HUES48 (cell line): Measurements from ENCODE around the gene RB1.
"Not testable (repeated sequence)": the region's sequence is repeated elsewhere in the genome, so short reads cannot be mapped to it uniquely, and the experiment has no call there.

ENCODE experiments used
- H3K27ac ChIP-seq: one replicate; pipeline ENCODE4 v1.7.0; 2013; ENCODE audit warnings: low read depth, low read length, inconsistent platforms
- H3K27me3 ChIP-seq: 2 replicates; pipeline ENCODE4 v1.6.1; 2013; ENCODE audit warnings: mild to moderate bottlenecking, low read length; ENCODE audit not compliant: control insufficient read depth, insufficient read depth
- H3K36me3 ChIP-seq: 2 replicates; pipeline ENCODE4 v1.6.1; 2013; ENCODE audit warnings: low read length; ENCODE audit not compliant: control insufficient read depth, insufficient read depth
- H3K4me1 ChIP-seq: 2 replicates; pipeline ENCODE4 v1.6.1; 2013; ENCODE audit warnings: mild to moderate bottlenecking, low read length; ENCODE audit not compliant: control insufficient read depth, insufficient read depth
- H3K4me3 ChIP-seq: 2 replicates; pipeline ENCODE4 v1.5.1; 2013; ENCODE audit warnings: mild to moderate bottlenecking, low read depth, low read length
- H3K9ac ChIP-seq: 2 replicates; pipeline ENCODE4 v1.6.1; 2013; ENCODE audit warnings: mild to moderate bottlenecking, low read depth, low read length, moderate library complexity
- H3K9me3 ChIP-seq: 2 replicates; pipeline ENCODE4 v1.6.1; 2013; ENCODE audit warnings: low read length; ENCODE audit not compliant: control insufficient read depth, insufficient read depth

RB1 gene

GRCh38 chr13:48448959-48449614, 145.5 kb downstream of the RB1 start:
- no peak overlapping the region for H3K27ac ChIP-seq

GRCh38 chr13:48449656-48450055, 146.1 kb downstream of the RB1 start:
- Histone ChIP-seq H3K9ac (no peak overlapping the region), H3K36me3 (no peaks in the 10 kb centered on the region), H3K4me3 (no peak overlapping the region), H3K4me1 (peaks cover 4% of the 10 kb centered on the region; the same call in 1 of the 2 replicates), H3K9me3 (no peaks in the 10 kb centered on the region), H3K27me3 (no peaks in the 10 kb centered on the region), H3K27ac (no peak overlapping the region)

More at GRCh38 chr13:48448959-48449614, 145.5 kb downstream of the RB1 start:
- Histone ChIP-seq H3K4me3 (no peak overlapping the region), H3K9me3 (no peaks in the 10 kb centered on the region), H3K27me3 (no peaks in the 10 kb centered on the region), H3K4me1 (peaks cover 4% of the 10 kb centered on the region; the same call in 1 of the 2 replicates), H3K9ac (no peak overlapping the region), H3K36me3 (no peaks in the 10 kb centered on the region)

- not testable (repeated sequence) for H3K27me3 ChIP-seq, H3K4me3 ChIP-seq, H3K9ac ChIP-seq, H3K27ac ChIP-seq, H3K4me1 ChIP-seq, H3K9me3 ChIP-seq, H3K36me3 ChIP-seq
Observed at GRCh38 chr13:48451196-48451595, 147.6 kb downstream of the RB1 start.

GRCh38 chr13:48456546-48456945, 153.0 kb downstream of the RB1 start:
- Histone ChIP-seq H3K27me3 (no peaks in the 10 kb centered on the region), H3K36me3 (peaks cover 8% of the 10 kb centered on the region), H3K4me3 (no peak overlapping the region), H3K9me3 (no peaks in the 10 kb centered on the region), H3K4me1 (peaks cover 4% of the 10 kb centered on the region; the same call in 1 of the 2 replicates), H3K9ac (no peak overlapping the region), H3K27ac (no peak overlapping the region)

- H3K36me3 ChIP-seq: peaks cover 8% of the 10 kb centered on the region
- H3K9me3 ChIP-seq: no peaks in the 10 kb centered on the region
- no peaks in the 10 kb centered on the region for H3K27me3 ChIP-seq
- H3K4me3 ChIP-seq: no peak overlapping the region
- no peak overlapping the region for H3K9ac ChIP-seq
- H3K4me1 ChIP-seq: peaks cover 4% of the 10 kb centered on the region; the same call in 1 of the 2 replicates
- H3K27ac ChIP-seq: no peak overlapping the region
Observed at GRCh38 chr13:48457578-48458242, 154.2 kb downstream of the RB1 start.

GRCh38 chr13:48475230-48475629, 171.7 kb downstream of the RB1 start:
- Histone ChIP-seq H3K9ac (no peak overlapping the region), H3K4me1 (no peaks in the 10 kb centered on the region), H3K27me3 (no peaks in the 10 kb centered on the region), H3K9me3 (no peaks in the 10 kb centered on the region), H3K27ac (no peak overlapping the region), H3K4me3 (no peak overlapping the region), H3K36me3 (peaks cover 10% of the 10 kb centered on the region)

GRCh38 chr13:48476215-48476614, 172.7 kb downstream of the RB1 start:
- Histone ChIP-seq H3K9me3 (no peaks in the 10 kb centered on the region), H3K36me3 (peaks cover 11% of the 10 kb centered on the region), H3K9ac (no peak overlapping the region), H3K4me1 (no peaks in the 10 kb centered on the region), H3K4me3 (no peak overlapping the region), H3K27ac (no peak overlapping the region), H3K27me3 (no peaks in the 10 kb centered on the region)

- Histone ChIP-seq H3K27me3 (no peaks in the 10 kb centered on the region), H3K4me3 (no peak overlapping the region), H3K4me1 (no peaks in the 10 kb centered on the region)
Observed at GRCh38 chr13:48476686-48477085, 173.1 kb downstream of the RB1 start.

GRCh38 chr13:48477191-48477855, 173.8 kb downstream of the RB1 start:
- Histone ChIP-seq H3K27ac (no peak overlapping the region), H3K9ac (no peak overlapping the region), H3K27me3 (no peaks in the 10 kb centered on the region), H3K9me3 (no peaks in the 10 kb centered on the region), H3K4me3 (no peak overlapping the region), H3K4me1 (no peaks in the 10 kb centered on the region), H3K36me3 (peaks cover 11% of the 10 kb centered on the region)

More at GRCh38 chr13:48476686-48477085, 173.1 kb downstream of the RB1 start:
- Histone ChIP-seq H3K36me3 (peaks cover 11% of the 10 kb centered on the region), H3K27ac (no peak overlapping the region), H3K9ac (no peak overlapping the region), H3K9me3 (no peaks in the 10 kb centered on the region)

GRCh38 chr13:48478391-48478790, 174.8 kb downstream of the RB1 start:
- no peak overlapping the region for H3K9ac ChIP-seq
- H3K27ac ChIP-seq: no peak overlapping the region
- H3K9me3 ChIP-seq: no peaks in the 10 kb centered on the region
- H3K36me3 ChIP-seq: peaks cover 11% of the 10 kb centered on the region
- H3K27me3 ChIP-seq: no peaks in the 10 kb centered on the region
- H3K4me3 ChIP-seq: no peak overlapping the region
- H3K4me1 ChIP-seq: no peaks in the 10 kb centered on the region

GRCh38 chr13:48483575-48483974, 180.0 kb downstream of the RB1 start:
- Histone ChIP-seq H3K4me1 (no peaks in the 10 kb centered on the region), H3K27ac (no peak overlapping the region), H3K27me3 (no peaks in the 10 kb centered on the region), H3K9ac (no peak overlapping the region), H3K4me3 (no peak overlapping the region), H3K9me3 (no peaks in the 10 kb centered on the region), H3K36me3 (peaks cover 7% of the 10 kb centered on the region)
